GM21381 (cell line): ENCODE data around the gene KAZALD1.
A peak's percentile ranks its signal among the peaks of the same experiment; 100 is the strongest.

ENCODE experiments used
- ATAC-seq: cut with Tn5 transposase; IDR thresholded peaks from one replicate; pipeline ENCODE4 v1.9.1; 2021; ENCODE audit warnings: mild to moderate bottlenecking, moderate library complexity; ENCODE audit not compliant: unreplicated experiment

Gene KAZALD1

GRCh38 chr10:101094121-101094879 lies 32.5 kb downstream of the KAZALD1 start:
- no peak for ATAC-seq

- ATAC-seq: no peak
These were observed 33.2 kb downstream of the KAZALD1 start for GRCh38 chr10:101095004-101095403.

DNA sequence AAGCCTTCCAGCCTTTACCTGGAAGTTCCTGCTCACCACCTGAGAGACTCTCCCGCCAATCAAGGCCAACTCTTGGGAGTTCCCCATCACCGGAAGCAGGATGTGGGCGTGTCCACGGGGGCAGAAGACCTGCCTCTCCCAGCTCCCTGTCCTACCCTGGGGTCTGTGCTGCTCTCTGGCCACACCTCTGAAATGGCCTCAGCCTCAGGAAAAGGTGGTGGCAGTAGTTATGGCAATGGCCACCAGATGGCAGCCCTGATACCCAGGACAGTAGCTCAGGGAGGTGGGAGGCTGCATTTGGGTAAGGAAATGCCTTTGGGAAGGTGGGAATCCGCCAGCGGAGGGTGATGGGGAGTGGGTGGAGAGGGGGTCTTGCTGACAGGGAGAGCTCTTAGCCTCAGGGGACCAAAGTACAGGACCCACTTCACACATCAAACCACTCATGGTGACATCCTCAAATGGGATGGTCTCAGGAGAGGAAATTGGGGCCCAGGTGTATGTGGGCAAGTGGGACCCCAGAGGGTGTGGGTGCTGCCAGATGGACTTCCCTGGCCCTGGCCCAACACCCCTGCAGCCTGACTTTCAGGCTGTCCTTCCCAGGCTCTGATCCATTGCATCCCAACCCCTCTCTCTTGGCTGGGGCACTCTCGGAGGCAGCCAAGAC lies 33.9 kb downstream of the KAZALD1 start:
- ATAC-seq: peak; percentile 88

DNA sequence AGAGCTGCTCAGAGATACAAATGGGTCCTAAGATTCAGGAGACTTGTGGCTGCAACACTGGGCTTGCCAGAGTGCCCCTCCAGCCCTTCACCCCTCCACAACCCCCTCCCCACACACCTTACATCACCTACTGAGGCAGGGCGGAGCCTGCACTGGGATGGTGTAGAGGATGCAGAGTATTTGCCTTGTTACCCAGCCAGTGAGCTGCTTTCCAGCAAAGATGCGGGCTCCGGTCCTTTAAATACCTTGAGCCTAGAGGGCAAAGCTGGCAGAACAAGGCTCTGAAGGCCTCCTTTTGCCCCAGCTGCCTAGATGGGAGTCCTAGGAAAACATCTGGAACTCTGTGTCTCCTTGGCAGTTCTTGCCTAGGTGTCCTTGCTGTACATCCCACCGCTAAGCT lies 34.6 kb downstream of the KAZALD1 start:
- no peak for ATAC-seq

- ATAC-seq: no peak
These were observed 36.1 kb downstream of the KAZALD1 start for GRCh38 chr10:101097881-101098280.

DNA sequence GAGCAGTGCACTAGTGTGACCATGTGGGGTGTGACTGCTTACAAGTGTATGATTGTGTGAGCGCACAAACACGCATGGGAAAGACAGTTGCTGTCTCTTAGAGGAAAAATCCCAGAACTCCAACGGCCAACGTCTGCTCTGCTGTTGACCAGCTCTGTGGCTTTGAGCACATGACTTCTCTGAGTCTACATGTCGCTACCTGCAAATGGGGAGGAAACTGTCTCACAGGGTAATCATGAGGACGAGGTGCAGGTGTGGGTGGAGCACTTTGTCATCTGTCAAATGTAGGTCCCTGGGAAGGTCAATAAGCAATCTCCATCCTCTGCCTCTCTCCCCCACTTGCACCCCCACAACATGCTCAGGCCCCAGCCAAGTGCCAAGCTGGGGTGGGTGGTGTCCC lies 38.1 kb downstream of the KAZALD1 start:
- no peak for ATAC-seq

DNA sequence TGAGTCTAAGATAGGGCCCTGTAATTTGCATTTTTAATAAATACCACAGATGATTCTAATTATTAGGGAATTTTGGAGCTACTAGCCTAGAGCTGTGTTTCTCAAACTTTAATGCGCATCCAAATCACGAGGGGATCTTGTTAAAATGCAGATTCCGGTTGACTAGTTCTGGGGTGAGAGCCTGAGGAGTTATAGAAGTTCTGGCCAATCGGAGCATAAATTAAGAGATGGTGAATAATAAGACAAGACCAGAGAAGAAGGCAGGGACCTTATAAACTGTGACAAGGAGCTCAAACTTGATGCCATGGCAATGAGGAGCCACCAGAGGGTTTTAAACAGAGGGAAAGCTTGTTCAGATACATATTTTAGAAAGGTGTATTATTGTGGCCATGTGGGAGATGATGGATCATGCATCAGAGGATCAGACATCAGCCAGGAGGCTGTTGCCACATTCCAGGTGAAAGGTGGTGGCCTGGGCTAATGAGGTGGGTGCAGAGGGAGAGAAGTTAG lies 39.6 kb downstream of the KAZALD1 start:
- no peak for ATAC-seq

DNA sequence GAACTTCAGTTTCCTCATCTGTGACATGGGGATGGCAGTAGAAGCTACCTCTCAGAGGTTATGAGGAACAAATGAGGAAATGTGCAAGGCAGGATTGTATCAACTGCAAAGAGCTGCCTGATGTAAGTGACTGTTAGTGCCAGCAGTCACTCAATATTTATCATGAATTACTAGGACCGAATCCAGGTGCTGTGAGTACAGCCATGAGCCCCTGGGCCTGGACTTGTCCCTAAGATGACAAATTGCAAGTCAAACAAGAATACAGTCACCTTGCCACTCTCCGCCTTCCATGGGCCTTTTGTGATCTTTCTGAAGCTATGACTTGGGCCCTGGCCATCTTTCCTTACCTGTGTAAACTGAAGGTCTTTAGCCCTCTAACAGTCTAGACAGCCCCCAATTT lies 41.6 kb downstream of the KAZALD1 start:
- ATAC-seq: no peak

GRCh38 chr10:101106351-101106750 lies 44.6 kb downstream of the KAZALD1 start:
- ATAC-seq: no peak

GRCh38 chr10:101107771-101108170 lies 46.0 kb downstream of the KAZALD1 start:
- ATAC-seq: no peak

- no peak for ATAC-seq
These were observed 49.2 kb downstream of the KAZALD1 start for GRCh38 chr10:101110856-101111523.

DNA sequence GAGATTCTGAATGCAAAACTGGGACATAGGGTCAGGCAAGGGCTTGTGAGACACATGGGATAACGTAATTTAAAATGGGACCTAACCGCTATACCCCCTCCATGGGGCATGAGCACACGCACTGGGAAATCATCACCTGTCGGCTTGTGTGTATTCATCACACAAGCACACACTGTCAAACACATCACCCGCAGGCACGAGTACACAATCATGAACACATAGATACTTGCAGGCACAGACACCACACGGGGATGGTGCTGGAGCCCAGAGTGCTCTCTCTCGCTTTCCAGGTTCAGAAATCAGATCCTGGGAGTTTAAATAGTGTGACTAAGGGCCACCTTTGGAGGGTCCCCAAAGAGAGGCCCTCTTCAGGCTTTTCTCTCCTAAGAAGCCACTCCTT lies 49.8 kb downstream of the KAZALD1 start:
- no peak for ATAC-seq

DNA sequence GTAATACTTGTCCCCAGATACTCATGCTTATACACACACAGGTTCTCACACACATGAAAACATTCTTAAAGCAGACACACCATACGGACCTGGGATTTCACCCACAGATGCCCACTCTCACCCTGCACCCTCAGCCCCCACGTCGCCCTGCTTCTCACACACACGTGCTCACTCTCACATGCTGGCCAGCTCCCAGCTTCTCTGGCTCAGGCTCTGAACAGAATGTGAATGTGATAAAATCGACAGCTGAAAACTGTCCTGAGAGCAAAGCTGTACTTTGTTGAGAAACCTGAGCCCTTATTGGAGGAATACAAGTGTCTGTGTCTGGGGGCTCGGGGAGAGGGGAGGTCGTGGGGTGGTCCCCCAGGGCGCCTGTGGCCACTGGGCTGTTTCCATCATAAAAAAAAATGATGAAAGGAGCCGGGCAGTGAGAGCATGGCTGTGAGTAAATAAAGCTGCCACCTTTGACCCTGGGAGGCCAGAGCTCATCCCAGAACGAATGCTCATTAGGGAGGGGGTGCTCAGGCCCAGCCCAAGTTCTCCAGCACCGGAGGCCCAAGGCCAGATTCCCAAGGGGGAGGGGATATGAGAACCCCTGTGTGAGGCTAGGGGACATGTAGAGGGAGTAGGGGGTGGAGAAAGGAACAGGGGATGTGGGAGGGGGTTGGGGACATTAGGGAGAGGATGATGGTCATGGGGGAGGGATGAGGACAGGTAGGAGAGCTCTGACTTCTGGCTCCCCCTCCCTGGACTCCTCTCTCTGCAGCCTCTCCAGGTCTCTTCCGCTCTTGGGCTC lies 51.2 kb downstream of the KAZALD1 start:
- no peak for ATAC-seq

DNA sequence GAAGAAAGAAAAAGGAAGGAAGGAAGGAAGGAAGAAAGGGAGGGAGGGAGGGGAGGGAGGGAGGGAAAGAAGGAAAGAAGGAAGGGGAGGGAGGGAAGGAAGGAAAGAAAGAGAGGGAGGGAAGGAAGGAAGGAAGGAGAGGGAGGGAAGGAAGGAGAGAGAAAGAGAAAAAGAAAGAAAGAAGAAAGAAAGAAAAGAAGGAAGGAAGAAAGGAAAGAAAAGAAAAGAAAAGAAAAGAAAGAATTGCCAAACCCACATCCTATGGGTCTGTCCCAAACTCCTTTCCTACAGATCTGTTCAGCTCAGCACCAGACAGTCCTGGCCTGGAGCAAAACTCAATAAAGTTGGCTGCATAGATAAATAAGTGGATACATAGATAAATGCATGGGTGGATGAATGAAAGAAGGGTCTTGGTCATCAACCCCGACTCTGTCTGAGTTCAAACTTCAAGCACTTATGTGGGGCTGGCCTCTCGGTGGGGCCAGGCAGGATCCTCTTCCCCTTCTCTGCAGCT lies 52.2 kb downstream of the KAZALD1 start:
- ATAC-seq: no peak

GRCh38 chr10:101114646-101115045 lies 52.9 kb downstream of the KAZALD1 start:
- ATAC-seq: no peak
